ENCODE measurements around the gene NEDD4L.
"Not testable (repeated sequence)": the region's sequence is repeated elsewhere in the genome, so short reads cannot be mapped to it uniquely, and the experiment has no call there.

NEDD4L gene

GRCh38 chr18:58409802-58410445, 365.9 kb downstream of the NEDD4L start:
- no peak for DNase-seq

DNA sequence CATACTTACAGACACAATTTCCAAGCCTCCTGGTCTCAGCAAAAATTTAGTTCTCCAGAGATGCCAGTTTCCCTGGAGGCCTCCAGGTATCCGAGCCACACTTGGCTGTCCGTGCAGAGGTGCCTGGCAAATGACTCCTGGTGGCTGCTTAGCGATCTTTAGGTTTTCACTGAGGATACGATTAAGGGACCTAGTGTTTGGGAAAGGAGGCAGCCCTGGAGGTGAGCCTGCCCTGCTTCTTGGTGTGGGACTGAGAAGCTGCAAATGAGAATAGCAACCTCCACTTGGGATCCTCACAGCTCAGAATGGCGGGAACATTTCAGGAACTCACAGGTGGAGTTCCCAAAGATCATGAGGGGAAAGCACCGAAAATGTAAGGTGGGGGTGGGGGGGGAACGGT, 367.3 kb downstream of the NEDD4L start:
- DNase-seq = no peak

- DNase-seq = no peak
These were observed 369.0 kb downstream of the NEDD4L start for GRCh38 chr18:58412844-58413666.

DNA sequence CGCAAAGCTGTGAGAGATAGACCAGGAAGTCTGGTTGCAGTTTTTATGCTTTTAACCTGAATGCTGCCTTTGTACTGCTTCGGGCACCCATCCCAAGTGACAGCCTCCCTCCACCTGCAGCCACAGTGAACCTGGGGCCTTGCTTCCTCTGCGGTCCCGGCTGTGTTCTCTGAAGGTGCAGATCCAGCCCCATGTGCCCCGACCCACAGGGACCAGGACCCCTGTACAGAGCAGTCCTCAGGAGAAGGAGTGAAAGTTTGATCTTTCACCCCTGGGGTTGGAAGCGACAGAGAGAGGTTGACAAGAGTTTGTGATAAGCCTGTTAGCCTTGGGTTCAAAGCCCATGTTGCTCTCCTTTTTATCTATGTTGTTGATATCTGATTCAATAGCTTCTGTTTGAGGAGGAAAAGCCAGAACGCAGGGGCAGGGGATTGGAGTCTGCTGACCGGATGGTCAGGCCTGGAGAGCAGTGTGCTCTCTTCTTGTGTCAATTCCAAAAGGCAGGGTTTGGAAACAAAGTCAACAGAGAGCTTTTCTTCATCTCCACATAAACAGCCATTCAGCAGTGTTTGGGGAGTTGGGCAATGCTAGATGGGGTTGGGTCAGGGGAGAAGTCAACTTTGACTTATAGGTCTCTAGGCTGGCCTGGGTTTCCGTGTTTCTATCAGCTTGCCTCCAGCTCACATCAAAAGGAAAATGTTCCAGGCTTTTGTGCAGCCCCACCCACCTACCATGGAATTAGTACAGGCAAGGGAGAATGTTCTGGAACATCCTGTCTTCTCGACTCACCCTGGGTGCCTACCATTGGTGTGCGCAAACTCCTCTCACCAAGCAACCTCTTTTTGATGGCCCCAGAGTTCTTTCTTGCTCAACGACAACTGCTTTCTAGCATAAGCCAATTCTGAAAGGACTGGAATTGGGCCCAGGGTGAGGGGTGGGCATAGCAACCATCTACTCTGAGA, 369.9 kb downstream of the NEDD4L start:
- no peak for DNase-seq

GRCh38 chr18:58416014-58416703, 372.1 kb downstream of the NEDD4L start:
- DNase-seq = no peak

GRCh38 chr18:58416704-58417683, 373.0 kb downstream of the NEDD4L start:
- DNase-seq = no peak

- no peak for DNase-seq
These were observed 373.7 kb downstream of the NEDD4L start for GRCh38 chr18:58417752-58418151.

GRCh38 chr18:58418361-58418760, 374.3 kb downstream of the NEDD4L start:
- DNase-seq = no peak

GRCh38 chr18:58419587-58420199, 375.7 kb downstream of the NEDD4L start:
- DNase-seq = no peak

DNA sequence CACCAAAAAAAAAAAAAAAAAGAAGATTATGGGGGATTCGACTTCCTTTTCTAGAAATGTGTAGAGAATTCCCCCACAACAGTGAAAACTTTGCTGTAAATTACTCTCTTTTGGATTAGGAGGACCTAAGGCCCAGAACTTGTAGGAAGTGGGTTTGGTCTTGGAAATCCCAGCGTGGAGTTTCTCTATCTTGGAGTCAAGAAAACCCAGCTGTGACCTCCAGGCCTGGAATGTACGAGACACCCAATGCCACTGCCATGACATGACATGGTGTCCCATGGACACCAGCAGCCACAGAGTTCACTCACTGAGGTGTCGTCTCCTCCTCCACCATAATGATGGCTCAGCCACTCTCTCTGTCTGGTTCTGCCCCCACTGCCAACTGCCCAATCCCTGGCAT, 382.6 kb downstream of the NEDD4L start:
- no peak for DNase-seq

GRCh38 chr18:58427321-58427720, 383.3 kb downstream of the NEDD4L start:
- DNase-seq = no peak

- DNase-seq = no peak
These were observed 385.4 kb downstream of the NEDD4L start for GRCh38 chr18:58429442-58429841.

- no peak for DNase-seq
These were observed 387.2 kb downstream of the NEDD4L start for GRCh38 chr18:58431215-58431614.

DNA sequence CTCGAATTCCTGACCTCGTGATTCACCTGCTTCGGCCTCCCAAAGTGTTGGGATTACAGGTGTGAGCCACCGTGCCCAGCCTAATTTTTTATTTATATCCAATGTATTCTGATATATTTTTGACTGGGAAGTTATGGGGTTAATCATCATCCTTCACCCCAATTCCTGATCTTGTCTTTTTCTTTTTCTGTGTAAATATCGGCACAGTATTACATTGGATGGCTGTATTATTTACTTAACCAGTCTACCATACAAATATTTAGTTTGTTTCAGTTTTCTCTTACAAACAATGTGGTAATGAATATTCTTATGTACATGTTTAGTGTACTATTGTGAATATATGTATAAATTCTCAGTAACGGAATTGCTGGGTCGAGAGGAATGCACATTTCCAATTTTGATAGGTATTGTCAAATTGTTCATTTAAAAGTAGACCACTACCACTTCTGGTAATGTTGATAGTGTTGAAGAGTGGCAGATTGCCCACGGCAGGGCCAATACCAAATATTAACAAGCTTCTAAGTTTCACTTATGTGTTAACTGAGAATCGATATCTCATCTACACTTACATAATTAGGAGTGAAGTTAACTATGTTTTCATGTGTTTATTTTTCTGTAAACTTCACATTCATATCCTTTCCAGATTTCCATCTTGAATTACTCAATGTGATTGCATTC, 388.2 kb downstream of the NEDD4L start:
- DNase-seq = no peak

- DNase-seq = not testable (repeated sequence)
These were observed 391.4 kb downstream of the NEDD4L start for GRCh38 chr18:58435221-58436005.

DNA sequence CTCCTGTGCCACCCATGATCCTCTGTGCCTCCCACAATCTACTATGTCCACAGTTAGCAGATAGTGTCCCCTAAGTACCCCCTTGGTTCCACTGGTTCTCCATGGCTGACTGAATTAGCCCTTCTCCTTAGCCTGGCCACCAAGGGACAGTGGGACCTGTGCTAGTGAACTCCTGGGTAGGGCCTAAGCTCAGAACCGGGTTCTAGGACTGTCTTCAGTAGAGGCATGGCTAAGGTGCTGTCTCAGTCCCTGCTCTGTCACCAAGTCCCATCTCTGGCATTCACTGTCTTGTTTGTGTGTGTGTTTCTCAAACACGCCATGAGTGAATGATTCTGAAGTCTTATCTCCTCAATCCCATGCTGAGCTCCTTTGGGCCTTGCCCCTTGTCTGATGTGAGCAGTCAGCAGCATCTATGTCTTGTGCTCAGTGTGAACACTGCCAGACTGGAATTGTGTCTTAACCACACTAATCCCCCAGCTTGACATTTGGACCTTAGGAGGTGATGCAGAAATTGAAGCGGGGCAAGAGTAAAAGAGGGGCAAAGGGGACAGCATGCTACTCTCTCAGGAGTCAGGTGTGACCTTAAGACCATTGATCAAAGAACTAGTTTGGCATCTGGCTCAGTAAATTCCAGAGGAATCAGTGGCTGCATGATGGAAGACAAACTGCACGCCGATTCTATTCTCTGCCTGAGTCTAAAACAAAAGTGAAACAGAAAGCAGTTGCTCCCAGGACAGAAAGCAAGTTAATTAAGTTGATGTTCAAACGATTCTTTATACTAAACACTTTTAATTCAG, 394.3 kb downstream of the NEDD4L start:
- DNase-seq = peak in 1 of 2 donors; percentile 6

GRCh38 chr18:58438958-58439300, 394.9 kb downstream of the NEDD4L start:
- no peak for DNase-seq

GRCh38 chr18:58443671-58444070, 399.6 kb downstream of the NEDD4L start:
- no peak for DNase-seq
